HCT116 (cell line): ENCODE data around the gene DNAJC5. TPM values are rescaled to one million over a fixed set of nuclear protein-coding genes. Genes with fewer than 3 reads are reported as not detected.
A peak's percentile ranks its signal among the peaks of the same experiment; 100 is the strongest.

Experiments used
- ATAC-seq: fragments of 200-7000 bp; cut with Tn5 transposase; 2 replicates; pipeline ENCODE4 v1.9.1; 2020; ENCODE audit warnings: mild to moderate bottlenecking, moderate library complexity
- BruUV-seq: library from RNA; stranded (reverse); fragments of 400-500 nt; replicated peaks from 2 replicates; lab custom pipeline; 2021; lab: Mats Ljungman, UMichigan
- CTCF ChIA-PET: fragments of 300-600 bp; sonication (Branson Sonifier 250); formaldehyde crosslinking; loops from one replicate; lab custom pipeline; 2021; ENCODE audit warnings: antibody characterized with exemption; lab: Charles Lee
- POLR2A ChIA-PET: fragments of 300-600, 350-600 bp; sonication (Branson Sonifier 250); formaldehyde crosslinking; loops from one replicate; lab custom pipeline; 2021; ENCODE audit warnings: antibody characterized with exemption; lab: Charles Lee
- RAD21 ChIA-PET, 2 experiments: fragments of 300-600 bp; sonication (Branson Sonifier 250); formaldehyde crosslinking; loops; one replicate each; lab custom pipeline; 2023; ENCODE audit warnings: low total read pairs in 2 of 2; ENCODE audit not compliant: uncharacterized antibody in 2 of 2, unreplicated experiment in 2 of 2, low non-redundant PET in 1 of 2; lab: Charles Lee
- DNase-seq: peaks from one replicate; pipeline ENCODE4 v3.0.0-alpha.2; 2010; ENCODE audit warnings: low read depth, low spot score
- H2AFZ ChIP-seq: fragments of 200-600 bp; shearing (Covaris generic), sonication (generic); 2 replicates; pipeline ENCODE4 v1.6.1; 2017; ENCODE audit warnings: low read depth, mixed run types, mixed read lengths, antibody characterized with exemption, low read length; ENCODE audit not compliant: poor library complexity, severe bottlenecking
- H3K27ac ChIP-seq: 2 replicates; pipeline ENCODE4 v1.5.1; 2012; ENCODE audit warnings: low read depth, low read length
- H3K27me3 ChIP-seq: fragments of 200-600 bp; sonication (generic); 2 replicates; pipeline ENCODE4 v1.6.1; 2016; ENCODE audit warnings: mixed run types, low read length, mixed read lengths; ENCODE audit not compliant: insufficient read depth
- H3K36me3 ChIP-seq, 2 experiments: fragments of 200-500 bp in 1 of 2; fragments of 200-600 bp in 1 of 2; sonication (Bioruptor generic) in 1 of 2; sonication (generic) in 1 of 2; 2 replicates each; pipeline versions ENCODE4 v1.5.1 to v1.6.1; 2014 to 2016; ENCODE audit warnings: low read length in 2 of 2, inconsistent platforms in 1 of 2, mixed read lengths in 1 of 2, mixed run types in 1 of 2; ENCODE audit not compliant: insufficient read depth in 2 of 2, control insufficient read depth in 1 of 2
- H3K4me1 ChIP-seq, 2 experiments: fragments of 200-600 bp in 1 of 2; sonication (generic) in 1 of 2; 2 replicates each; pipeline versions ENCODE4 v1.5.1 to v1.6.1; 2012 to 2017; ENCODE audit warnings: low read length in 2 of 2, inconsistent platforms in 1 of 2, mild to moderate bottlenecking in 1 of 2, mixed read lengths in 1 of 2, mixed run types in 1 of 2, moderate library complexity in 1 of 2; ENCODE audit not compliant: insufficient read depth in 2 of 2, control insufficient read depth in 1 of 2
- H3K4me2 ChIP-seq: fragments of 200-600 bp; sonication (generic); 2 replicates; pipeline ENCODE4 v1.6.1; 2017; ENCODE audit warnings: mixed run types, low read length, mixed read lengths
- H3K4me3 ChIP-seq, 2 experiments: fragments of 200-600 bp in 1 of 2; sonication (generic) in 1 of 2; replicated peaks in 1 of 2; 2 replicates each; pipeline ENCODE4 v1.5.1; 2011 to 2016; ENCODE audit warnings: low read length in 2 of 2, control low read depth in 1 of 2, low read depth in 1 of 2, mild to moderate bottlenecking in 1 of 2, mixed read lengths in 1 of 2, mixed run types in 1 of 2
- H3K79me2 ChIP-seq: fragments of 200-600 bp; sonication (generic); 2 replicates; pipeline ENCODE4 v1.6.1; 2017; ENCODE audit warnings: mild to moderate bottlenecking, mixed run types, low read length, moderate library complexity, mixed read lengths; ENCODE audit not compliant: insufficient read depth
- H3K9ac ChIP-seq: fragments of 200-600 bp; sonication (generic); 2 replicates; pipeline ENCODE4 v1.6.1; 2016; ENCODE audit warnings: low read length, mixed read lengths
- H3K9me2 ChIP-seq: fragments of 200-600 bp; sonication (generic), shearing (Covaris generic); 2 replicates; pipeline ENCODE4 v1.6.1; 2017; ENCODE audit warnings: mixed run types, mild to moderate bottlenecking, moderate library complexity; ENCODE audit not compliant: insufficient read depth
- H3K9me3 ChIP-seq, 2 experiments: fragments of 200-500 bp in 1 of 2; fragments of 200-600 bp in 1 of 2; sonication (Bioruptor generic) in 1 of 2; sonication (generic) in 1 of 2; 2 replicates each; pipeline ENCODE4 v1.6.1; 2014 to 2017; ENCODE audit warnings: low read length in 2 of 2, mixed read lengths in 2 of 2, inconsistent platforms in 1 of 2, low read depth in 1 of 2, mild to moderate bottlenecking in 1 of 2, mixed run types in 1 of 2, moderate library complexity in 1 of 2; ENCODE audit not compliant: control insufficient read depth in 1 of 2, insufficient read depth in 1 of 2
- H4K20me1 ChIP-seq: fragments of 200-600 bp; sonication (generic), shearing (Covaris generic); 2 replicates; pipeline ENCODE4 v1.6.1; 2017; ENCODE audit warnings: mixed run types, mild to moderate bottlenecking, moderate library complexity; ENCODE audit not compliant: insufficient read depth
- FOSL1 ChIP-seq: IDR thresholded peaks from 2 replicates; pipeline ENCODE4 v1.6.1; 2012; ENCODE audit warnings: low read depth
- POLR2AphosphoS5 ChIP-seq: IDR thresholded peaks from 2 replicates; pipeline ENCODE4 v1.6.1; 2011; ENCODE audit warnings: mild to moderate bottlenecking, low read depth, low read length, moderate library complexity
- ZFX ChIP-seq: fragments of 450-650 bp; IDR thresholded peaks from 2 replicates; pipeline ENCODE4 v1.6.1; 2017
- intact Hi-C: fragments of 100-400 bp; cut with micrococcal nuclease; formaldehyde crosslinking; loops from 2 replicates; pipeline ENCODE4 v1.10.0; 2022
- total RNA-seq: library from RNA; stranded (reverse); gene quantifications from one replicate; pipeline ENCODE4 v1.2.1, GENCODE V29; 2021; ENCODE audit not compliant: unreplicated experiment
- TF ChIP-seq, protein P1 (sequence below): IDR thresholded peaks from 2 replicates; pipeline ENCODE4 v1.6.1; 2012
- TF ChIP-seq, protein P2 (sequence below), 3 experiments: fragments of 200-600 bp in 1 of 3; sonication (generic) in 1 of 3; IDR thresholded peaks in 2 of 3; conservative IDR thresholded peaks in 1 of 3; 2 replicates each; pipeline ENCODE4 v1.5.1; 2012 to 2017; ENCODE audit warnings: low read depth in 2 of 3, low read length in 2 of 3, antibody characterized with exemption in 1 of 3, borderline replicate concordance in 1 of 3, control low read depth in 1 of 3, mild to moderate bottlenecking in 1 of 3, mixed read lengths in 1 of 3, mixed run types in 1 of 3, moderate library complexity in 1 of 3; ENCODE audit not compliant: insufficient read depth in 1 of 3

The DNAJC5 gene
- total RNA-seq, 1 experiment from 2014 or later, result 38.3 TPM

DNA sequence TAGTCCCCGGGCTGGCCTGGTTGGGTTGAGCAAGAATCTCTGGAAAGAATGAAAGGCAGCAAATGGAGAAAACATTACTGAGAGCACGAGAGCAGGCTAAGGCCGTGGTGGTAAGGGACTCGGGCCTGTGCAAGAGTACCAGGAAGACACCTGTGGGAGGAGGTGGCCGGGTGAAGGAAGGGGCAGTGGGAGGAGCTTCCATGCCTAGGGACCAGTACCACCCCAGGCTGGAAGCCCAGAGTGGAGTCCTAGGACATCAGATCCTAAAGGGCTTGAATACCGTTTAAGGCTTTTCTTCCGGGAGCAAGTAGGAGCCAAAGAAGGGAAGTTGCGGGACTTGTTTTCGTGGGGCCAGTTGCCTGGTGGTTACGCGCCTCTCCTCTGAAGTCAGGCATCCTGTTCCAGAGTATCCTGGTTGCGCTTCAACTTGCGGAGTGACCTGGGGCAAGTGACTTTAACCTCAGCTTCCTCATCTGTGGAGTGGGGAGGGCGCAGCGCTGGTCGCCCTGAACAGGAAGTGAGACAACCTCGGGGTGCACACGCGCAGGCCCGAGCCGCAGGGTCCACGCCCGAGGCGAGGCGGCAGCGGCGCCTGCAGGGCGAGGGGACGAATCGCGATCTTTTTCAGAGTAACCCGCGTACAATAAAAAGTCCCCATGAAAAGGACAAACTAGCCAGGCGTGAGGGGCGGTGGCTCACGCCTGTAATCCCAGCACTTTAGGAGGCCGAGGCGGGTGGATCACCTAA lies 31.0 kb upstream of the DNAJC5 start:
- no TSS peak for BruUV-seq
- RAD21 ChIA-PET, result interaction anchor here (1.0 to 1.7 kb wide), 4 partner anchors 165 to 326 kb away, joined by 3 to 8 read pairs (median 4); partner anchors contain the start of gene PTK6 (in 1 of the 2)
- Histone ChIP-seq H3K9ac (peak overlapping the region; percentile 100), H3K4me3 (peak overlapping the region; percentile 86 to 100), H4K20me1 (no peaks in the 10 kb centered on the region), H3K27ac (peak overlapping the region; percentile 93), H3K9me3 (no peaks in the 10 kb centered on the region), H3K9me2 (no peaks in the 10 kb centered on the region), H3K79me2 (peaks cover 51% of the 10 kb centered on the region)
- peak; percentile 60 for DNase-seq
- ATAC-seq, result peak; percentile 58
- intact Hi-C loops, result loop anchor here (1.0 to 10.0 kb wide), 5 partner anchors 77 to 325 kb away; partner anchors contain the start of genes LIME1, SAMD10 and SLC2A4RG
- POLR2A ChIA-PET, result interaction anchor here (0.7 to 3.2 kb wide), 7 partner anchors 9 to 326 kb away, joined by 3 to 15 read pairs (median 4); partner anchors contain the start of genes ARFRP1, PTK6, RTEL1 and ZGPAT
- TF ChIP-seq, protein P1, sequence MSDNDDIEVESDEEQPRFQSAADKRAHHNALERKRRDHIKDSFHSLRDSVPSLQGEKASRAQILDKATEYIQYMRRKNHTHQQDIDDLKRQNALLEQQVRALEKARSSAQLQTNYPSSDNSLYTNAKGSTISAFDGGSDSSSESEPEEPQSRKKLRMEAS, result no peak
- TF ChIP-seq POLR2AphosphoS5, result peak; percentile 76
- TF ChIP-seq, protein P2, sequence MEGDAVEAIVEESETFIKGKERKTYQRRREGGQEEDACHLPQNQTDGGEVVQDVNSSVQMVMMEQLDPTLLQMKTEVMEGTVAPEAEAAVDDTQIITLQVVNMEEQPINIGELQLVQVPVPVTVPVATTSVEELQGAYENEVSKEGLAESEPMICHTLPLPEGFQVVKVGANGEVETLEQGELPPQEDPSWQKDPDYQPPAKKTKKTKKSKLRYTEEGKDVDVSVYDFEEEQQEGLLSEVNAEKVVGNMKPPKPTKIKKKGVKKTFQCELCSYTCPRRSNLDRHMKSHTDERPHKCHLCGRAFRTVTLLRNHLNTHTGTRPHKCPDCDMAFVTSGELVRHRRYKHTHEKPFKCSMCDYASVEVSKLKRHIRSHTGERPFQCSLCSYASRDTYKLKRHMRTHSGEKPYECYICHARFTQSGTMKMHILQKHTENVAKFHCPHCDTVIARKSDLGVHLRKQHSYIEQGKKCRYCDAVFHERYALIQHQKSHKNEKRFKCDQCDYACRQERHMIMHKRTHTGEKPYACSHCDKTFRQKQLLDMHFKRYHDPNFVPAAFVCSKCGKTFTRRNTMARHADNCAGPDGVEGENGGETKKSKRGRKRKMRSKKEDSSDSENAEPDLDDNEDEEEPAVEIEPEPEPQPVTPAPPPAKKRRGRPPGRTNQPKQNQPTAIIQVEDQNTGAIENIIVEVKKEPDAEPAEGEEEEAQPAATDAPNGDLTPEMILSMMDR (IDR thresholded peaks at IDR 0.05 in 2 of 3, conservative IDR thresholded peaks at IDR 0.05 in 1 of 3; ENCODE audit: borderline replicate concordance in 1 of 3, insufficient read depth in 1 of 3, low read depth in 2 of 3, low read length in 2 of 3), result peak in 2 of 3 experiments; percentile 46 to 58; a peak in 4 of 6 replicates
- TF ChIP-seq ZFX, result peak; percentile 48; the same call in 1 of the 2 replicates
- TF ChIP-seq FOSL1, result no peak
- TF ChIP-seq, all 23 proteins: peak for 3
- no peaks in the 10 kb centered on the region for H3K27me3 ChIP-seq
- peaks cover 4 to 22% of the 10 kb centered on the region in 2 experiments for H3K36me3 ChIP-seq
- H3K4me2 ChIP-seq, result peak overlapping the region; percentile 88
- CTCF ChIA-PET, result interaction anchor here (0.9 to 2.0 kb wide), 6 partner anchors 30 to 320 kb away, joined by 3 to 13 read pairs (median 5); partner anchors contain the start of genes ARFRP1 and ZGPAT
- H2AFZ ChIP-seq, result no peak overlapping the region
- H3K4me1 ChIP-seq, result peaks cover 14 to 25% of the 10 kb centered on the region in 2 experiments
